Measurements from ENCODE around the gene ABLIM2.

DNA sequence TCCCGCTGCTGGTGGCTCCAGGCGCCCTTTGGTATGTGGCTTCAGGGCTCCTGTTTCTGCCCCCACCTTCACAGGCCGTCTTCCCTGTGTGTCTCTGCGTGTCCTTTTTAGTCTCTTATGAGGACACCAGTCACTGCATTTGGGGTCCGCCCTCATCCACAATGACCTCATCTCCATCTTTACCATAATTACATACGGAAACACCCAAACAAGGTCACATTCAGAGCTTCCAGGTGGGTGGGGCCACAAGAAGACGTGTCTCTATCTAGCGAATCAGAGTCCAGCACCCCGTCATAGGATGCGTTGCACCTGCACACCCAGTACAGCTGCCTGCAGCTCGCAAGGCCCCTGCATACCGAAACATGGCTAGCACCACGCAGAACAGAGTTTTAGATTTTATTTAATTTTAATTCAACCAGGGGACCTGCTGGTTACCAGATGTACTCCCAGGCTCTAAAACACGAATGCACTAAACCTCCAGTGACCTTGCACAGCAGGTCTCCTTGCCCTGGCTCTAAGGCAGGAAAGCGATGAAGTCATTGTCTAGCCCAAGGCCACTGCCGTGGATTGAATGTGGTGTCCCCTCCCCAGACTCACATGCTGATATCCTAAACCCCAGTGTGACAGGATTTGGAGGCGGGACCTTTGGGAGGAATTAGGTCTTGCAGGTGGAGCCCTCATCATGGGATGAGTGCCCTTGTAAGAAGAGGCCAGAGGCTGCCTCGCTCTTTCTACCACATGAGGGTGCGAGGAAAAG is 30.3 kb downstream of the ABLIM2 start:
- TF ChIP-seq POLR2AphosphoS5 (IDR thresholded peaks at IDR 0.05; ENCODE audit: low read depth, low read length), result no peak
- no peak for TF ChIP-seq SRF (IDR thresholded peaks at IDR 0.05; ENCODE audit: low read depth)
- no peak for TF ChIP-seq POLR2A (IDR thresholded peaks at IDR 0.05; ENCODE audit: borderline replicate concordance, extremely low read depth, insufficient read depth, insufficient read length)
- TF ChIP-seq, protein P1, sequence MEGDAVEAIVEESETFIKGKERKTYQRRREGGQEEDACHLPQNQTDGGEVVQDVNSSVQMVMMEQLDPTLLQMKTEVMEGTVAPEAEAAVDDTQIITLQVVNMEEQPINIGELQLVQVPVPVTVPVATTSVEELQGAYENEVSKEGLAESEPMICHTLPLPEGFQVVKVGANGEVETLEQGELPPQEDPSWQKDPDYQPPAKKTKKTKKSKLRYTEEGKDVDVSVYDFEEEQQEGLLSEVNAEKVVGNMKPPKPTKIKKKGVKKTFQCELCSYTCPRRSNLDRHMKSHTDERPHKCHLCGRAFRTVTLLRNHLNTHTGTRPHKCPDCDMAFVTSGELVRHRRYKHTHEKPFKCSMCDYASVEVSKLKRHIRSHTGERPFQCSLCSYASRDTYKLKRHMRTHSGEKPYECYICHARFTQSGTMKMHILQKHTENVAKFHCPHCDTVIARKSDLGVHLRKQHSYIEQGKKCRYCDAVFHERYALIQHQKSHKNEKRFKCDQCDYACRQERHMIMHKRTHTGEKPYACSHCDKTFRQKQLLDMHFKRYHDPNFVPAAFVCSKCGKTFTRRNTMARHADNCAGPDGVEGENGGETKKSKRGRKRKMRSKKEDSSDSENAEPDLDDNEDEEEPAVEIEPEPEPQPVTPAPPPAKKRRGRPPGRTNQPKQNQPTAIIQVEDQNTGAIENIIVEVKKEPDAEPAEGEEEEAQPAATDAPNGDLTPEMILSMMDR (IDR thresholded peaks at IDR 0.05 in 2 of 3, conservative IDR thresholded peaks at IDR 0.05 in 1 of 3; ENCODE audit: borderline replicate concordance in 1 of 3, insufficient read depth in 1 of 3, low read depth in 2 of 3, low read length in 2 of 3), result no peak
- TF ChIP-seq, protein P2, sequence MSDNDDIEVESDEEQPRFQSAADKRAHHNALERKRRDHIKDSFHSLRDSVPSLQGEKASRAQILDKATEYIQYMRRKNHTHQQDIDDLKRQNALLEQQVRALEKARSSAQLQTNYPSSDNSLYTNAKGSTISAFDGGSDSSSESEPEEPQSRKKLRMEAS (IDR thresholded peaks at IDR 0.05), result no peak
- no peak for TF ChIP-seq SIN3A (IDR thresholded peaks at IDR 0.05; ENCODE audit: low read depth)
- TF ChIP-seq, protein P3, sequence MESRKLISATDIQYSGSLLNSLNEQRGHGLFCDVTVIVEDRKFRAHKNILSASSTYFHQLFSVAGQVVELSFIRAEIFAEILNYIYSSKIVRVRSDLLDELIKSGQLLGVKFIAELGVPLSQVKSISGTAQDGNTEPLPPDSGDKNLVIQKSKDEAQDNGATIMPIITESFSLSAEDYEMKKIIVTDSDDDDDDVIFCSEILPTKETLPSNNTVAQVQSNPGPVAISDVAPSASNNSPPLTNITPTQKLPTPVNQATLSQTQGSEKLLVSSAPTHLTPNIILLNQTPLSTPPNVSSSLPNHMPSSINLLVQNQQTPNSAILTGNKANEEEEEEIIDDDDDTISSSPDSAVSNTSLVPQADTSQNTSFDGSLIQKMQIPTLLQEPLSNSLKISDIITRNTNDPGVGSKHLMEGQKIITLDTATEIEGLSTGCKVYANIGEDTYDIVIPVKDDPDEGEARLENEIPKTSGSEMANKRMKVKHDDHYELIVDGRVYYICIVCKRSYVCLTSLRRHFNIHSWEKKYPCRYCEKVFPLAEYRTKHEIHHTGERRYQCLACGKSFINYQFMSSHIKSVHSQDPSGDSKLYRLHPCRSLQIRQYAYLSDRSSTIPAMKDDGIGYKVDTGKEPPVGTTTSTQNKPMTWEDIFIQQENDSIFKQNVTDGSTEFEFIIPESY (IDR thresholded peaks at IDR 0.05; ENCODE audit: extremely low read depth, insufficient replicate concordance, low read length), result no peak
